Neural progenitor cell (in vitro differentiated cells): ENCODE data around the gene GMPR.

ENCODE experiments used
- EZH2 ChIP-seq: fragments of 200-600 bp; sonication (generic); IDR thresholded peaks from 2 replicates; pipeline ENCODE4 v1.6.1; 2017; ENCODE audit warnings: antibody characterized with exemption, mild to moderate bottlenecking, moderate library complexity
- TF ChIP-seq, protein P1 (sequence below): fragments of 200-600 bp; sonication (generic); IDR thresholded peaks from 2 replicates; pipeline ENCODE4 v1.5.1; 2017; ENCODE audit warnings: antibody characterized with exemption, mild to moderate bottlenecking

DNA sequence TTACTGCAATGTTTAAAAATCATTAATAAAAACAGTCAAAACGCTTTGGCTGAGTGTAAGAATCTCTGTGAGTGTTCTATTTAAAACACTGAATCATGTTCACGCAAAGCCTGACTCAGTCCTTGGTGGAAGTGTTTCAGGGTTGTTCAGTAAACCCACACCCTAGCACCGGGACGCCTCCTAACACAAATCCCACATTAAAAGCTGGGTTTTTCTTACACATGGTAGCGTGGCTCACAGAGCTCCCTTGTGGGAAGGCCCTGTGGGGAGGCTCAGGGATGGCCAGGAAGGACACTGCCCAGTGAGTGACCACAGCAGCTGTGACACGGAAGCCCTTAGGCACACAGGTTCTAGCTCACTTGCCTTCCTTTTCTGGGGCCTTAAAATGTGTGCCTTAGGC is 80.2 kb downstream of the GMPR start:
- TF ChIP-seq, protein P1, sequence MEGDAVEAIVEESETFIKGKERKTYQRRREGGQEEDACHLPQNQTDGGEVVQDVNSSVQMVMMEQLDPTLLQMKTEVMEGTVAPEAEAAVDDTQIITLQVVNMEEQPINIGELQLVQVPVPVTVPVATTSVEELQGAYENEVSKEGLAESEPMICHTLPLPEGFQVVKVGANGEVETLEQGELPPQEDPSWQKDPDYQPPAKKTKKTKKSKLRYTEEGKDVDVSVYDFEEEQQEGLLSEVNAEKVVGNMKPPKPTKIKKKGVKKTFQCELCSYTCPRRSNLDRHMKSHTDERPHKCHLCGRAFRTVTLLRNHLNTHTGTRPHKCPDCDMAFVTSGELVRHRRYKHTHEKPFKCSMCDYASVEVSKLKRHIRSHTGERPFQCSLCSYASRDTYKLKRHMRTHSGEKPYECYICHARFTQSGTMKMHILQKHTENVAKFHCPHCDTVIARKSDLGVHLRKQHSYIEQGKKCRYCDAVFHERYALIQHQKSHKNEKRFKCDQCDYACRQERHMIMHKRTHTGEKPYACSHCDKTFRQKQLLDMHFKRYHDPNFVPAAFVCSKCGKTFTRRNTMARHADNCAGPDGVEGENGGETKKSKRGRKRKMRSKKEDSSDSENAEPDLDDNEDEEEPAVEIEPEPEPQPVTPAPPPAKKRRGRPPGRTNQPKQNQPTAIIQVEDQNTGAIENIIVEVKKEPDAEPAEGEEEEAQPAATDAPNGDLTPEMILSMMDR: no peak
- no peak for TF ChIP-seq EZH2
